NOMO-1 treated with DMSO at 0.1 percent for 48 hours (cell line): ENCODE measurements around the gene ACOXL.

Experiments
- DNase-seq: peaks from one replicate; lab custom pipeline; 2025; ENCODE audit not compliant: unreplicated experiment; lab: John Stamatoyannopoulos, UW

ACOXL gene

GRCh38 chr2:111154758-111155157, 422.4 kb downstream of the ACOXL start:
- DNase-seq = no peak

DNA sequence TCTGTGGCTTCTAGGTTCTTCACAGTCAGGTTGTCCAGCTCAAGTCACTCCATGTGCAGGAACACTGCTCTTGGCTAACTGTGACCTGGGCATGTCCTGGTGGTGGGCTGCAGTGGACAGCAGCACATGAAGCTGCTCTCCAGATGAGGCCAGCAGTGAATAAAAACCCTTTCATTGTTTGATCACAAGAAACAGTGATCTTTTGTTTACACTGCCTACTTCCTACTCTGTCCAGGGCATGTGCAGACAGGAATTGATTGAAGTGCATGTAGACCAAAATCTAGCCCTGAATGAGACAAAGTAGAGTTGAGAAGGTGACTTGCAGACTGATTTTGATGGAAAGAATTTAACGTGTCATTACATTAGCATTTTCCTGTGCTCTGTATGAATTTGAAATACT, 423.2 kb downstream of the ACOXL start:
- no peak for DNase-seq

DNA sequence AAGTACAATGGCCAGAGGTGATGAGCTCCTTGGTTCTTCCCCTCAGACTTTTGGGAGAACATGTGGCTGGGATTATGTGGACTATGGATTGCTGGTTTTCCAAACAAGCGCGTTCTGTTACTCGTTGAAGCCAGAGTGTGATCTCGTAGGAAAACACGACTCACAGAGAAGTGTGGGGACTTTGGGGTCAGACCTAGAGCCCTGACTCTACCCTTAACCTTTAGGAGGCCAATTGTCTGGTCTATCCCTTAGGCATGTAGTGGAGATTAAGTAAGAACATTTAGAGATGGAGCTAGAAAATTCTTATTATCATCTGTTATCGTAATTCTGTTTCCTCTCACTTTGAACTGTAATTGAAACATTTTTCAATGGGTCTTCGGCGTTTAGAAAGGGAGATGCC, 424.2 kb downstream of the ACOXL start:
- no peak for DNase-seq

- no peak for DNase-seq
Measured at GRCh38 chr2:111157071-111157661, 424.8 kb downstream of the ACOXL start.

GRCh38 chr2:111157798-111158197, 425.4 kb downstream of the ACOXL start:
- no peak for DNase-seq

DNA sequence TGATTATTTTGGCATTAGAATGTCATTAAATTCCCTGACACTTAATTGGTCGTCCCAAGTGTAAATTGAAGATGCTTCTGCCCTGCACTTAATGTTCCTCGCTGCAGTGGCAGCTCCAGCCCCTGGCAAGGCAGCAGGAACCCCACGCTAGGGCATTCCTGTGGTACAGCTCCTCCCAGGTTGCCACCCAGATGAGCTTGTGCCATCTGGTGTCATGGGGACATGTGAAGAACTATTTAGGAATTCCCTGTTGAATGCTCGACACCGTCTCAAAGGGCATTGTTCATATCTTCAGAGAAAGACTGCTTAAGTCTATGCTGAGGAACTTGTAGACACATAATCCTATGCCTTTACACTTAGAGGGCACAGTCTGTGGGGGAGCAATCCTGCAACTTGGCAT, 427.3 kb downstream of the ACOXL start:
- DNase-seq = no peak

DNA sequence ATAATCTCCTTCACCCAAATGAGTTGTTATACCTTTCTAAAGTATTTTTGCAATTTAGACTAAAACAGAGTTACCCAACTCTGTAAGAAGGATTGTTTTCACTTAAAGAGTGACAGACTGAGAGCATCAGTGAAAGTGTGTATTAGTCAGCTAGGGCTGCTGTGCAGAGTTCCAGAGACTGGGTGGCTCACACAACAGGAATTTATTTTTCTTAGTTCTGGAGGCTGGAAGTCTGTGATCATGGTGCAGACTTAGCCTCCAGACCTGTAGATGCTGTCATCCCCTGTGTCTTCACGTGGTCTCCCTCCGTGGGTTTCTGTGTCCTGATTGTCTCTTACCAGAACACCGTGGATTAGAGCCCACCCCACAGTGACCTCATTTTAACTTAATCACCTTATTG, 428.4 kb downstream of the ACOXL start:
- no peak for DNase-seq

GRCh38 chr2:111161971-111162370, 429.6 kb downstream of the ACOXL start:
- no peak for DNase-seq

- DNase-seq = no peak
Measured at GRCh38 chr2:111162718-111163331, 430.5 kb downstream of the ACOXL start.

DNA sequence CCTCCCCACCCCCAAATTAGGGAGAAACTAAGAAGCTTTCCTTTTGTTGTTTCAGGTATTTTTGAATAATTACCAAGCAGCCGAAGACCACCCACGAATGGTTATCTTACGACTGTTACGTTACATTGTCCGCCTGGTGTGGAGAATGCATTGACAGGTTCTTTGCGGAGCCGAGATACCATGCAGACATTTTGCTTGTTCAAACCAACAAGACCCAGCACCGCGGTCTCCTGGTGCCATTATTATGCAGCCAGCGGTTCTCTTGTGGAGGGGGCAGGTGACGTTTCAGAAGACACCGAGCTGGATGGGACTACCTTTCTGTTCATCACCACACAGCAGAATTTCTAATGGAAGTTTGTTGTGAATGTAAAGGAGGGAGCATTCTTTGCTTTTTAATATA, 431.7 kb downstream of the ACOXL start:
- DNase-seq = no peak

GRCh38 chr2:111165084-111165483, 432.7 kb downstream of the ACOXL start:
- no peak for DNase-seq

- no peak for DNase-seq
Measured at GRCh38 chr2:111166115-111166514, 433.7 kb downstream of the ACOXL start.

DNA sequence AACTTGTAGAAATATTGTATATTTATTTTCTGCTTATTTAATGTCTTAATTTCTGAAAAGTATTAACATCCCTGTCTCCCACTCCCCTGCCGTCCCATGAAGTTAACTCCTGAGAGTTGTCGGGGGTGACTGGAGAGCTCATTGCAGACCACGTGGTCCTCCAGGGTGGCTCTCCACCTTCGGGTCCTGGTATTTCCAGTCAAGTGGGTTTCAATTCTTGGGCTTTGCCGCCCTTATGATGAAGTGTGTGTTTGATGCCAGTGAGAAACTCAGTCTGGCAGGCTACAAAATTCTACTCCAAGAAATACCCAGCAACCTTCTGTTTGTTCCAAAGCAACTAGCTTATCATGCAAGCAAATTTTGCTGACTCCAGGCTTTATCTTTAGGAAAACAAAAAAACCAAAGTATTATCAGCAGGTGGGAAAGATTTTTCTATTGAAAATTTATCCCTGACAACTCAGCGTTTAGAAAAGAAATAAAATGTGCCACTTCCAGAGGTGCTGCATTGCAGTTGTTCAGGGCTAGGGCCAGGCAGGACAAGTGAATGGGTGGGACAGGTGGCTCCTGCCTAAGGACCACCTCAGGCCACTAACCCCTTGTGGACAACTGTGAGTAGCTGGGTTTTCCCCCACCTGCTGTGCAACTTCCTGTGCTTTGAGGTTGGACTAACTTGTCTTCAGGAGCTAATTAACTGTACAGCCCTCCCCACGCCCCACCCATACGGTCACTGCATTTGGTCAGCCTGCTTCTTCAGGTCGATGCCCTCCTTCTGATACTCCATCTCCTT, 434.9 kb downstream of the ACOXL start:
- no peak for DNase-seq

DNA sequence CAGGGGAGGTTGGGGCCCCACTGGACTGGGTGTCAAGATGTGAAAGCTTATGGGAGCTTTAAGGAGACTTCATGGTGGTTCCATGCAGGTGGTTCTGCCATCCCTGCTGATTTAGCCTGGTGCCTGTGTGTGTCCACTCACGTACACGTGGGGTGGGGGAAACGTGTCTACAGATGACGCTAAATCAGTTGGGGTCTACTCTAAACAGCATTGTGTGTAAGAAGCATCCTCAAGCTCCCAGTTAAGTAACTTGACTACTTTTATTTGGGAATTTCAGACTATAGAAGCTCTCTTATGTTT, 435.4 kb downstream of the ACOXL start:
- no peak for DNase-seq
